Spleen (tissue), 7 donors: Measurements from ENCODE around the gene ABCA10.

Experiments used
- CTCF ChIP-seq, 11 experiments: fragments of 200-600 bp in 7 of 11; fragments of 450-650 bp in 4 of 11; sonication (generic) in 4 of 11; IDR thresholded peaks in 8 of 11; conservative IDR thresholded peaks in 3 of 11; 1 replicate in 7 of 11; 2 replicates in 4 of 11; pipeline versions ENCODE4 v1.4.0 to v1.8.0; 2016 to 2021; ENCODE audit warnings: antibody characterized with exemption in 11 of 11, inconsistent platforms in 4 of 11, mild to moderate bottlenecking in 1 of 11
- POLR2A ChIP-seq, 3 donors: fragments of 450-650 bp; IDR thresholded peaks; one replicate each; pipeline ENCODE4 v1.5.1; 2017; ENCODE audit warnings: antibody characterized with exemption in 3 of 3, mild to moderate bottlenecking in 1 of 3
- POLR2AphosphoS5 ChIP-seq, 3 donors: sonication (generic); formaldehyde crosslinking; IDR thresholded peaks; one replicate each; pipeline ENCODE4 v1.5.1; 2017; ENCODE audit warnings: antibody characterized with exemption in 3 of 3
- donor health status: DM: no; HTN: no; CAD: no; lungs with moderate emphysema.
- donor health status: DM: no; HTN: no; CAD: no.
- donor health status: DM: no; HTN: no; CAD: no.

GRCh38 chr17:69103557-69104233, 124.9 kb downstream of the ABCA10 start:
- no peak for TF ChIP-seq CTCF (IDR thresholded peaks at IDR 0.05 in 8 of 11, conservative IDR thresholded peaks at IDR 0.05 in 3 of 11)
- no peak for TF ChIP-seq POLR2AphosphoS5 (IDR thresholded peaks at IDR 0.05)
- TF ChIP-seq POLR2A (IDR thresholded peaks at IDR 0.05), result no peak
